Neural progenitor cell (in vitro differentiated cells): ENCODE results near the gene ITCH. TPM values are rescaled to one million over a fixed set of nuclear protein-coding genes. Genes with fewer than 3 reads are reported as not detected.
"Not testable (repeated sequence)": the region's sequence is repeated elsewhere in the genome, so short reads cannot be mapped to it uniquely, and the experiment has no call there.

Experiments used
- DNase-seq: peaks from one replicate; pipeline ENCODE4 v3.0.0-alpha.2; 2016; ENCODE audit warnings: low spot score
- H2AFZ ChIP-seq: fragments of 200-600 bp; sonication (generic); replicated peaks from 2 replicates; pipeline ENCODE4 v1.6.1; 2016; ENCODE audit warnings: antibody characterized with exemption
- H3F3A ChIP-seq: fragments of 200-600 bp; sonication (generic); 2 replicates; pipeline ENCODE4 v1.6.1; 2016; ENCODE audit warnings: antibody characterized with exemption, low read depth
- H3K27ac ChIP-seq: fragments of 200-600 bp; sonication (generic); 2 replicates; pipeline ENCODE4 v1.5.1; 2016; ENCODE audit warnings: mild to moderate bottlenecking
- H3K27me3 ChIP-seq: fragments of 200-600 bp; sonication (generic); 2 replicates; pipeline ENCODE4 v1.6.1; 2016; ENCODE audit warnings: mild to moderate bottlenecking, moderate library complexity
- H3K36me3 ChIP-seq: fragments of 200-600 bp; sonication (generic); 2 replicates; pipeline ENCODE4 v1.5.1; 2016
- H3K4me1 ChIP-seq: fragments of 200-600 bp; sonication (generic); 2 replicates; pipeline ENCODE4 v1.6.1; 2016; ENCODE audit warnings: mixed run types
- H3K4me2 ChIP-seq: fragments of 200-600 bp; sonication (generic); 2 replicates; pipeline ENCODE4 v1.6.1; 2016
- H3K4me3 ChIP-seq: fragments of 200-600 bp; sonication (generic); 2 replicates; pipeline ENCODE4 v1.5.1; 2016
- H3K79me2 ChIP-seq: fragments of 200-600 bp; sonication (generic); 2 replicates; pipeline ENCODE4 v1.6.1; 2016; ENCODE audit warnings: low read depth
- H3K9ac ChIP-seq: fragments of 200-600 bp; sonication (generic); 2 replicates; pipeline ENCODE4 v1.6.1; 2016
- H3K9me3 ChIP-seq: fragments of 200-600 bp; sonication (generic); 2 replicates; pipeline ENCODE4 v1.5.1; 2016; ENCODE audit warnings: low read depth
- H4K20me1 ChIP-seq: fragments of 200-600 bp; sonication (generic); 2 replicates; pipeline ENCODE4 v1.6.1; 2016; ENCODE audit warnings: low read depth
- H3K27ac Mint-ChIP-seq: 3 replicates; pipeline ENCODE4 v1.8.0; 2021; ENCODE audit warnings: mixed read lengths
- H3K27me3 Mint-ChIP-seq: 2 replicates; pipeline ENCODE4 v1.8.0; 2022; ENCODE audit warnings: low read depth, mild to moderate bottlenecking, inconsistent platforms, moderate library complexity, mixed read lengths; ENCODE audit not compliant: insufficient read depth
- H3K36me3 Mint-ChIP-seq: 3 replicates; pipeline ENCODE4 v1.8.0; 2021; ENCODE audit warnings: mixed read lengths
- H3K4me1 Mint-ChIP-seq: 3 replicates; pipeline ENCODE4 v1.8.0; 2021; ENCODE audit warnings: mixed read lengths
- H3K4me3 Mint-ChIP-seq: 3 replicates; pipeline ENCODE4 v1.8.0; 2021; ENCODE audit warnings: mild to moderate bottlenecking, moderate library complexity, mixed read lengths
- H3K9me3 Mint-ChIP-seq: 3 replicates; pipeline ENCODE4 v1.8.0; 2020; ENCODE audit warnings: mixed read lengths
- EZH2 ChIP-seq: fragments of 200-600 bp; sonication (generic); IDR thresholded peaks from 2 replicates; pipeline ENCODE4 v1.6.1; 2017; ENCODE audit warnings: antibody characterized with exemption, mild to moderate bottlenecking, moderate library complexity
- EZH2phosphoT487 ChIP-seq: fragments of 200-600 bp; sonication (generic); IDR thresholded peaks from 2 replicates; pipeline ENCODE4 v1.6.1; 2017; ENCODE audit warnings: antibody characterized with exemption
- total RNA-seq: library from RNA; depleted of rRNA; stranded (reverse); fragments of >200 nt; gene quantifications from 2 replicates; pipeline ENCODE4 v1.2.3, GENCODE V29; 2015; ENCODE audit warnings: low replicate concordance
- TF ChIP-seq, protein P1 (sequence below): fragments of 200-600 bp; sonication (generic); IDR thresholded peaks from 2 replicates; pipeline ENCODE4 v1.5.1; 2017; ENCODE audit warnings: antibody characterized with exemption, mild to moderate bottlenecking

The ITCH gene
- total RNA-seq, 1 donor from 2014 or later = 55.2 TPM

DNA sequence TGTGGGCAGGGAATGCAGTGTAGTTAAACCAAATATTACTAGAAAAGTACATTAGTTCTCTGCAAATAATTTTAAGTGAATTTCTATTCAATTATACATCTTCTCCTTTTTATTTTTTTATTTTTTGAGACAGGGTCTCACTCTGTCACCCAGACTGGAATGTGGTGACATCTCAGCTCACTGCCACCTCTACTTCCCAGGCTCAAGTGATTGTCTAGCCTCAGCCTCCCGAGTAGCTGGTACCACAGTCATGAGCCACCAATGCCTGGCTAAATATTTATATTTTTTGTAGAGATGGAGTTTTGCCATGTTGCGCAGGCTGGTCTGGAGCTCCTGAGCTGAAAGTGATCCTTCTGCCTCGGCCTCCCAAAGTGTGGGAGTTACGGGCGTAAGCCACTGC lies 76.1 kb downstream of the ITCH start:
- Histone ChIP-seq H3K36me3 (peaks cover 9% of the 10 kb centered on the region), H3F3A (no peaks in the 10 kb centered on the region), H3K27ac (no peak overlapping the region), H3K4me3 (no peak overlapping the region), H3K27me3 (no peaks in the 10 kb centered on the region), H3K9me3 (no peaks in the 10 kb centered on the region), H2AFZ (no peak overlapping the region), H3K4me1 (no peaks in the 10 kb centered on the region), H4K20me1 (peaks cover 8% of the 10 kb centered on the region), H3K9ac (no peak overlapping the region), H3K79me2 (no peaks in the 10 kb centered on the region), H3K4me2 (no peak overlapping the region)
- Mint-ChIP-seq H3K27me3 (no peaks in the 10 kb centered on the region), H3K36me3 (peaks cover 10% of the 10 kb centered on the region), H3K9me3 (no peaks in the 10 kb centered on the region), H3K4me3 (no peak overlapping the region), H3K27ac (no peak overlapping the region), H3K4me1 (no peaks in the 10 kb centered on the region)
- TF ChIP-seq, protein P1, sequence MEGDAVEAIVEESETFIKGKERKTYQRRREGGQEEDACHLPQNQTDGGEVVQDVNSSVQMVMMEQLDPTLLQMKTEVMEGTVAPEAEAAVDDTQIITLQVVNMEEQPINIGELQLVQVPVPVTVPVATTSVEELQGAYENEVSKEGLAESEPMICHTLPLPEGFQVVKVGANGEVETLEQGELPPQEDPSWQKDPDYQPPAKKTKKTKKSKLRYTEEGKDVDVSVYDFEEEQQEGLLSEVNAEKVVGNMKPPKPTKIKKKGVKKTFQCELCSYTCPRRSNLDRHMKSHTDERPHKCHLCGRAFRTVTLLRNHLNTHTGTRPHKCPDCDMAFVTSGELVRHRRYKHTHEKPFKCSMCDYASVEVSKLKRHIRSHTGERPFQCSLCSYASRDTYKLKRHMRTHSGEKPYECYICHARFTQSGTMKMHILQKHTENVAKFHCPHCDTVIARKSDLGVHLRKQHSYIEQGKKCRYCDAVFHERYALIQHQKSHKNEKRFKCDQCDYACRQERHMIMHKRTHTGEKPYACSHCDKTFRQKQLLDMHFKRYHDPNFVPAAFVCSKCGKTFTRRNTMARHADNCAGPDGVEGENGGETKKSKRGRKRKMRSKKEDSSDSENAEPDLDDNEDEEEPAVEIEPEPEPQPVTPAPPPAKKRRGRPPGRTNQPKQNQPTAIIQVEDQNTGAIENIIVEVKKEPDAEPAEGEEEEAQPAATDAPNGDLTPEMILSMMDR = no peak
- TF ChIP-seq EZH2phosphoT487 (no peak), EZH2 (no peak)
- DNase-seq = no peak

DNA sequence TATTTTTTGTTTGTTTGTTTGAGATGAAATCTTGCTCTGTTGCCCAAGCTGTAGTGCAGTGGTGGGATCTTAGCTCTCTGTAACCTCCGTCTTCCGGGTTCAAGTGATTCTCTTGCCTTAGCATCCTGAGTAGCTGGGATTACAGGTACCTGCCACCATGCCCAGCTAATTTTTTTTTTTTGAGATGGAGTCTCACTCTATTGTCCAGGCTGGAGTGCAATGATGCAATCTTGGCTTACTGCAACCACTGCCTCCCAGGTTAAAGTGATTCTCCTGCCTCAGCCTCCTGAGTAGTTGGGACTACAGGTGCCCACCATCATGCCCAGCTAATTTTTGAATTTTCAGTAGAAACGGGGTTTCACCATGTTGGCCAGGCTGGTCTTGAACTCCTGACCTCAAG lies 78.3 kb downstream of the ITCH start:
- H3K4me1 Mint-ChIP-seq = not testable (repeated sequence)

GRCh38 chr20:34443546-34443945 lies 80.5 kb downstream of the ITCH start:
- H3K9me3 Mint-ChIP-seq = no peaks in the 10 kb centered on the region
- no peak for TF ChIP-seq EZH2
- no peak for TF ChIP-seq EZH2phosphoT487
- TF ChIP-seq, protein P1 = no peak
- Histone ChIP-seq H2AFZ (no peak overlapping the region), H3K4me3 (no peak overlapping the region), H4K20me1 (no peaks in the 10 kb centered on the region), H3K4me1 (no peaks in the 10 kb centered on the region), H3K9me3 (no peaks in the 10 kb centered on the region), H3K27me3 (no peaks in the 10 kb centered on the region), H3K9ac (no peak overlapping the region), H3F3A (no peaks in the 10 kb centered on the region), H3K36me3 (peaks cover 21% of the 10 kb centered on the region), H3K79me2 (no peaks in the 10 kb centered on the region), H3K4me2 (no peak overlapping the region), H3K27ac (no peak overlapping the region)
- H3K27me3 Mint-ChIP-seq = no peaks in the 10 kb centered on the region
- no peaks in the 10 kb centered on the region for H3K4me1 Mint-ChIP-seq
- H3K36me3 Mint-ChIP-seq = peaks cover 29% of the 10 kb centered on the region
- DNase-seq = no peak
- no peak overlapping the region for H3K27ac Mint-ChIP-seq
- H3K4me3 Mint-ChIP-seq = no peak overlapping the region

More for the DNA sequence above, 78.3 kb downstream of the ITCH start:
- H3K79me2 ChIP-seq, H3K9me3 ChIP-seq, H3K27me3 Mint-ChIP-seq, H2AFZ ChIP-seq, H3K9me3 Mint-ChIP-seq, H3K4me1 ChIP-seq, H3K27ac ChIP-seq, H3K4me2 ChIP-seq, H3K27ac Mint-ChIP-seq, H3K27me3 ChIP-seq, DNase-seq, H3K4me3 Mint-ChIP-seq, H4K20me1 ChIP-seq, H3K4me3 ChIP-seq, H3K9ac ChIP-seq, H3F3A ChIP-seq: not testable (repeated sequence)
- H3K36me3 Mint-ChIP-seq = peaks cover 20% of the 10 kb centered on the region
- H3K36me3 ChIP-seq = peaks cover 14% of the 10 kb centered on the region

DNA sequence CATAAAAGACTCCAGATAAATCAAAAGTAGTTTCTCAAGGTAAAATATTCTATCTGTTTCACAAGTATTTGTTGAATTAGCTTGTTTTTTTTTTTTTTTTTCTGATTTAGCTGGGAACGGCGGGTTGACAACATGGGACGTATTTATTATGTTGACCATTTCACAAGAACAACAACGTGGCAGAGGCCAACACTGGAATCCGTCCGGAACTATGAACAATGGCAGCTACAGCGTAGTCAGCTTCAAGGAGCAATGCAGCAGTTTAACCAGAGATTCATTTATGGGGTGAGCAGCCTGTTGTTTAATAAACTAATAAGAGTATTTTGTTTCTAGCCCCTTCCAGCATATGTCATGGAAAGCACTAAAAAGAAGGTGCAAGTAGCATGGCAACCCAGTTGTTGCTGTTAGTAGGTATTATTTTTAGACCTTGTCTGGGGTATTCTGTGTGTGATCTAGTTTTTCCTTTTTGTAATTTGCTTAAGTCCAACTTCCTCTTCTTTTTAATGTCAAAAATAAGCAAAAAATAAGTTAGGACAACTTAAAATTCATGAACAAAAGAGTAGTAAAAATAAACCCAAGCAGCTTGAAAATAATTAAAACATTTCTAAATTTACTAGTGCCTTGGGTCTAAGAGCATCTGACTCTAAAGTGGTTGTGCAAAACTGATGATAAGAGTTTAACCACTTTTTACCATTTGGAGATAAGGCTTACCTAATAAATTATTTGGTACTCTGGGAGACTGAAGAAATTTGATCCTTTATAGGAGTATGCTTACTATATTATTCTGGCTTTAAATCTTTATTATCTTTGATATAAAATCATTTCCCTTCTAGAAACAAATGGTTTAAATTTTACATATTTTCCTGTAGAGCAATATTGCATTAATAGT lies 82.3 kb downstream of the ITCH start:
- Mint-ChIP-seq H3K36me3 (peaks cover 34% of the 10 kb centered on the region), H3K4me3 (no peak overlapping the region), H3K9me3 (no peaks in the 10 kb centered on the region), H3K4me1 (no peaks in the 10 kb centered on the region), H3K27me3 (no peaks in the 10 kb centered on the region), H3K27ac (no peak overlapping the region)
- TF ChIP-seq, protein P1 = no peak
- no peak for TF ChIP-seq EZH2phosphoT487
- no peak for TF ChIP-seq EZH2
- no peak overlapping the region for H3K4me3 ChIP-seq
- H3K9me3 ChIP-seq = no peaks in the 10 kb centered on the region
- H3K27me3 ChIP-seq = no peaks in the 10 kb centered on the region
- H3K36me3 ChIP-seq = peaks cover 12% of the 10 kb centered on the region
- no peak overlapping the region for H3K4me2 ChIP-seq
- no peak overlapping the region for H3K9ac ChIP-seq
- no peaks in the 10 kb centered on the region for H3K79me2 ChIP-seq
- no peak for DNase-seq
- no peaks in the 10 kb centered on the region for H3K4me1 ChIP-seq
- H3F3A ChIP-seq = no peaks in the 10 kb centered on the region
- no peaks in the 10 kb centered on the region for H4K20me1 ChIP-seq
- no peak overlapping the region for H2AFZ ChIP-seq
- H3K27ac ChIP-seq = no peak overlapping the region
